Measurements from ENCODE around the gene RNF32.
"Not testable (repeated sequence)": the region's sequence is repeated elsewhere in the genome, so short reads cannot be mapped to it uniquely, and the experiment has no call there.

RNF32 gene

GRCh38 chr7:156614434-156615264, 25.9 kb upstream of the RNF32 start:
- DNase-seq: no peak

DNA sequence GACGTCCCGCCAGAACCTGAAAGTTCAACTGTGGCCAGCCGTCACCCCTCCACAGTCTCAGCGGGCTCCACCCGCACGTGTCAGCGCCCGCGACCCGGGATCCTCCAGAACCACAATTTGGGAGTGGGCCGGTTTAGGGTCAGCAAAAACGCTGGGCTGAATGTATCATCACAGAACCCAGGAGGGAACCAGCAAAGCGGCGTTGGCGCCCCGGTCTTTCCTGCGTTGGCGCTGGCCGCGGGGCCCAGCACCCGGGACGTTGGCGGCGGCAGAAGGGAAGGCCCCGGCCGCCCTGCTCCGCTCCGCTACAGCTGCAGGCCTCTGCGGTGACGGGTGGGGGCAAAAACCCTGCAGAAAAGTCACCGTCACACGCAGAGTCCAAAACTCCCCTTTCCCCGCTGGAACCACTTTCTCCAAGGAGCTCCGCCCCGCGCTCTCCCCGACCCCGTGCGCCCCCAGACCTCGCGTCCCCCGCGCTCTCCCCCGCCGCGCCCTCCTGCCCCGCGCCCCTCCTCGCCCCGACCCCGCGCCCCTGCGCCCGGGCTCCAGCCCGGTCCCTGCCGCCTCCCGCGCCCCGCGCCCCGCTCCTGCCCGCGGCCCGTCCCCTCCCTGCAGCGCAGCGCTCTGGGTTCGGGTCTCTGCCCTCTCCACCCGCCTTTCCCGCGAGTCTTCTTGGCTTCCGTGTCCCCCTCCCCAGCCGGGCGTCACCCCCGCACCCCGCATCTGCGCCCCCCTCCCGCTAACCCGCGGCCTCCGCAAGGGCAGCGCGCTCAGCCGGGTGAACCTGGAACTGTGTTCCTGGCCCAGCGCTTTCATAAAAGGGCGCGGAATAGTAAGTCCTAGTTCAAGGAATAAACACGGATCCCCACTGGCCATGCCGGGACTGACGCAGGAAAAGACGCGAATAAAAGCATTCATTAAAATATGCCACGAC, 24.0 kb upstream of the RNF32 start:
- no peak for DNase-seq

DNA sequence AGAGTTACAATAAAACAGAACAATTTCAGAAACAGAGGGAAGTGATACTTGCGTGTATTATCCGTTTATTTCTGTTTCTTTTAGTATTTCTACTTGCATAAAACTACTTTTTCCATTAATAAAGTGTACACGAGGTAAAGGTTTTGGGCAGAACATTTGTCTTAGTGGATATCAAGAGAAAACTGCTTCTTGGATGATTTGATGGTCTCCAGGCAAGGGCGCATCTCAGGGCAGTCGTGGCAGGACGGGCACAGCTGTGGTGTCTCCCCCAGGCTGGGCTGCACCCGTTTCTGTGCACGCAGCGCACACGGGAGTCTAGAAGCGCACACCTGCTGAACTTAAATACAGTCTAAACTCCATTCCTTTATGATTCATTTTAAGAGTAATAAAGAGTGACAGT, 23.4 kb upstream of the RNF32 start:
- DNase-seq: no peak

DNA sequence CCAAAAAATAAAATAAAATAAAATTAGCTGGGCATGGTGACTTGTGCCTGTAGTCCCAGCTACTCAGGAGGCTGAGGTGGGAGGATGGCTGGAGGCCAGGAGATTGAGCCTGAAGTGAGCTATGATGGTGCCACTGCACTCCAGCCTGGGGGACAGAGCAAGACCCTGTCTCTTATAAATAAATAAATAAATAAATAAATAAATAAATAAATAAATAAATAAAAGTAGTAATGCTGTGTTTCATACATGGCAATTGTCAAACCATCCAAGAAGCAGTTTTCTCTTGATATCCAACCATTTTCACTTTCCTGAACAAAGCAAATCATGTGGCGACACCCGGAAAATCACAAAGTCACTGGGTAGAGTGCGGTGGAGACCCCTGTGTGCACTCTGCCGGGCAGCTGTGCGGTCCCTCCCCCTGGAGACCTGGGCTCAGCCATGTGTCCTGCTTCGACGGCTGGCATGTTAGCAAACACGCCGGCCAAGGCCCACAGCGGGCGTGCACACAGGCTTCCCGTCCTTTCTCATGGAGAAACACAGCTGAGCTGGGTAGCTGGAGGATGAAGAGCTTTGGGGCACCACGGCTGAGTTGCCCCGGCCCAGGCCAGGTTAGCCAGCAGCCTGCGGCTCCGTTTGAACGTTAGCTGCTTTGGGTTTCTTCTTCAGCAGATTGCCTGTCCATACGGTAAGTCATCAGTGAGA, 22.3 kb upstream of the RNF32 start:
- no peak for DNase-seq

GRCh38 chr7:156618780-156619367, 21.7 kb upstream of the RNF32 start:
- no peak for DNase-seq

DNA sequence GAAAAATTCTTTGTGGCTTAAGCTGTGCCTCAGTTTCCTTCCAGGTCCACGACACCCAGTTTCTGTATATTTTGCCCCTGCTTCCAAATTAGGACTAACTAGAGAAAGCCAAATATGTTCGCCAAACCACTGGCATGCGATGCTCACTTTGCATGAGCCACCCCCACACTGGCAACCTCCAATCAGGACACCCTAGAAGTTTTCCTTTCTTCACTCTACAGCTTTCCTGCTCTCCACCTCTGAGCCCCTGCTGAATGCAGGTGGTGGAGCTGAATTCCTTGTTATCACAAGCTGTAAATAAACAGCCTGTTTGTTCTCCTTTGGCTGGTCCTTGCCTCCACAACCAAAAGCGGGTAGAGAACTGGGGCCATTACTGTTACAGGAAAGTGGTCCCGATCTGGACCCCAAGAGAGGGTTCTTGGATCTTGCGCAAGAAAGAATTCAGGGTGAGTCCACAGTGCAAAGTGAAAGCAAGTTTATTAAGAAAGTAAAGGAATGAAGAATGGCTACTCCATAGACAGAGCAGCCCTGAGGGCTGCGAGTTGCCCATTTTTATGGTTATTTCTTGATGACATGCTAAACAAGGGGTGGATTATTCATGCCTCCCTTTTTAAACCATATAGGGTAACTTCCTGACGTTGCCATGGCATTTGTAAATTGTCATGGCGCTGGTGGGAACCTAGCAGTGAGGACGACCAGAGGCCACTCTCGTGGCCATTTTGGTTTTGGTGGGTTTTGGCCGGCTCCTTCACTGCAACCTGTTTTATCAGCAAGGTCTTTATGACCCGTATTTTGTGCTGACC, 20.9 kb upstream of the RNF32 start:
- DNase-seq: not testable (repeated sequence)

GRCh38 chr7:156620291-156620675, 20.3 kb upstream of the RNF32 start:
- DNase-seq: no peak

- no peak for DNase-seq
Measured at GRCh38 chr7:156621652-156622051, 18.9 kb upstream of the RNF32 start.

DNA sequence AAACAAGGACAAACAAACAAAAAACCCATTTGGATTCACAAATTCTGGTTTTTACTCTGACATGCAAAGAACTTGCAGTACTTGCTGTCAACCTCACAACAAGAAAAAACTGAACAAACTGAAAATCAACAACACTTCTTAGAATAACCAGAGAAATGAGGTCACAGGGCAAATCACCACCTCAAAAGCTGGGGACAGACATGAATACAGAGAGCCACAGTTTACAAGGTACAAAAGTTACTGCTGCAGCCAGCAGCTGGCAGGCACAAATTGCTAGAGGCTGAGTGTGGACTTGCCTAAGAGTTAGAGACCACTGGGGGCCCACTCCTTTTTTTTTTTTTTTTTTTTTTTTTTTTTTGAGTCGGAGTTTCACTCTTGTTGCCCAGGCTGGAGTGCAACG, 15.0 kb upstream of the RNF32 start:
- DNase-seq: no peak

DNA sequence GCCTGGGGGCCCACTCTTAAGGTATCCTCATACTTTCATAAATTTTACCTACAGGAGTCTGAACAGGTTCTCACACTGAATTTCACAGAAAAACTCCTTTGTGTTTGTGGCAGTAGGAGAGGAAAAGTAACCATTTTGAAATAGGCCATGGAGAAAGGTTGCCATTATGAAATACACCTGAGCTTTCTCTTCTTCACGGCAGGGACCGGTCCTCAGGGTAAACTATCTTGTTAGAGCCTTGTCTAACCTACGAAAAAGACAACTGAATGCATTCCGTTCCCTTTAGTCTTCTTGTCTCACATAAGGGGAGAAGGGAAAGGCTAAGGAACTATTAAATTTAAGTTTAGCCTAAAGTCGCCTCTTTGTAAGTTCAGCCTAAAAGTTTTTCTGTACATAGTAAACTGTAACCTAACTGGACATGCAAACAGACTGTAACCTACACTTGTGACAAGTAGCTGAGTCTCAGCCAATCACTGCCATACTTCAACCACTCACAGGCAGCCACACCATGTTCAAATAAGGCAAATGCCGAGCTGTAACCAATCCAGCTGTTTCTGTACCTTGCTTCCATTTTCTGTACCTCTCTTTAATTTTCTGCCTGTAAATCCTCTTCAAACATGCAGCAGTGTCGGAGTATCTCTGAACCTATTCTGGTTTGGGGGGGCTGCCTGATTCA, 14.2 kb upstream of the RNF32 start:
- DNase-seq: no peak

- no peak for DNase-seq
Measured at GRCh38 chr7:156628562-156628961, 12.0 kb upstream of the RNF32 start.

DNA sequence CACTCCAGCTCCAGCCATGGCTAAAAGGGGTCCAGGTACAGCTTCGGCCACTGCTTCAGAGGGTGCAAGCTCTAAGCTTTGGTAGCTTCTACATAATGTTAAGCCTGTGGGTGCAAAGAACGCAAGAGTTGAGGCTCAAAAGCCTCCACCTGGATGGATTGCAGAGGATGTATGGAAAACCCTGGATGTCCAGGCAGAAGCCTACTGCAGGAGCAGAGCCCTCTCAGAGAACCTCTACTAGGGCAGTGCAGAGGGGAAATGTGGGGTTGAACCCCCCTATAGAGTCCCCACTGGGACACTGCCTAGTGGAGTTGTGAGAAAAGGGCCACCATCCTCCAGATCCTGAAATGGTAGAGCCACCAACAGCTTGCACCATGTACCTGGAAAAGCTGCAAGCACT, 10.7 kb upstream of the RNF32 start:
- DNase-seq: no peak

GRCh38 chr7:156634117-156634516, 6.5 kb upstream of the RNF32 start:
- DNase-seq: no peak

DNA sequence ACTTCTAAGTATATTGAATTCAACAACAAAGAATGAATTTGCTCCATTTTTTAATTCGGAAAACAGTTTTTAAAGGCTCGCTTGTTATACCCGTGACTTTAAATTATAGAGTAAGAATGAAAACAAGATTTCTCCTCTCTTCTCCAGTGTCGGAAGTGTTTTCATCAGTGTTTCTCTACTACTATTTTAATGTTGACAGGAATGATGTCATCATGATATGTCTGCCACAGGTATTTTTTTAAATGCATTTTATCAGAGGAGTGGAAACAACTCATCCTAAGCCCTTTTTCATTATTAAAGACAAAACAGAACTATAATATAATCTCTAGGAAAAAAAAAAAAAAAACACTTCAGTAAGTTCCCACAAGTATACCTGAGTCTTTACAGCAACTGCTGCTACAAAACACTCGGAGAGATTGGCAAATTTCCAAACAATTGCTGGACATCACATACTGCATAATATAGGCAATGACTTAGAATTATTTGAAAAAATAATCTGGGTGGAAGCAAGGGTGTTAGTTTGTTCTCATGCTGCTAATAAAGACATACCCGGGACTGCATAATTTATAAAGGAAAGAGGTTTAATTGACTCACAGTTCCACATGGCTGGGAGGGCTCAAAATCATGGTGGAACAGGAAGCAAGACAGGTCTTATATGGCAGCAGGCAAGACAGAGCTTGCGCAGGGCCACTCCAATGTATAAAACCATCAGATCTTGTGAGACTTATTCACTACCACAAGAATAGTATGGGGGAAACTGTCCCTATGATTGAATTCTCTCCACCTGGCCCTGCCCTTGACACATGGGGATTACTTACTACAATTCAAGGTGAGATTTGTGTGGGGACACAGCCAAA, 4.8 kb upstream of the RNF32 start:
- DNase-seq: no peak

DNA sequence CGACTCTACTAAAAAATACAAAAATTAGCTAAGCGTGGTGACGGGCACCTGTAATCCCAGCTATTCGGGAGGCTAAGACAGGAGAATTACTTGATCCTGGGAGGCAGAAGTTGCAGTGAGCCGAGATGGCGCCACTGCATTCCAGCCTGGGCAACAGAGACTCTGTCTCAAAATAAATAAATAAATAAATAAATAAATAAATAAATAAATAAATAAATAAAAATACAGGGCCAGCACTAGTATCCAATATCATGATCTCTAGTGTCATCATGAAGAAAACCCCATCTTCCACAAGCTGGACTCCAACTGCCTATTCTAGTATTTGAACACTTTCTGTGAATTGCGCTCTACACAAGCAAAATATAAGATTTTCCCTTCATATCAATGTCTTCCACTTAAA, 3.5 kb upstream of the RNF32 start:
- DNase-seq: not testable (repeated sequence)

- no peak for DNase-seq
Measured at GRCh38 chr7:156638443-156639077, 2.0 kb upstream of the RNF32 start.

- DNase-seq: no peak
Measured at GRCh38 chr7:156639426-156640256, 933 bp upstream of the RNF32 start.

- peak; percentile 28 for DNase-seq
Measured at GRCh38 chr7:156640949-156641485, 443 bp downstream of the RNF32 start.
